Smooth muscle cell (in vitro differentiated cells): ENCODE results near the gene BACH2. TPM values are rescaled to one million over a fixed set of nuclear protein-coding genes. Genes with fewer than 3 reads are reported as not detected.

Experiments used
- DNase-seq: peaks from one replicate; lab custom pipeline; 2025; ENCODE audit not compliant: unreplicated experiment; lab: John Stamatoyannopoulos, UW
- H2AFZ ChIP-seq: fragments of 200-600 bp; sonication (generic); 2 replicates; pipeline ENCODE4 v1.6.0; 2016; ENCODE audit warnings: antibody characterized with exemption, low read depth, mild to moderate bottlenecking
- H3F3A ChIP-seq: fragments of 200-600 bp; sonication (generic); 2 replicates; pipeline ENCODE4 v1.6.0; 2017; ENCODE audit warnings: antibody characterized with exemption, low read depth
- H3K27ac ChIP-seq: fragments of 200-600 bp; sonication (generic); 2 replicates; pipeline ENCODE4 v1.5.1; 2016; ENCODE audit warnings: low read depth, mild to moderate bottlenecking
- H3K27me3 ChIP-seq: fragments of 200-600 bp; sonication (generic); 2 replicates; pipeline ENCODE4 v1.6.1; 2016; ENCODE audit warnings: low read depth, mild to moderate bottlenecking
- H3K36me3 ChIP-seq: fragments of 200-600 bp; sonication (generic); 2 replicates; pipeline ENCODE4 v1.5.1; 2016; ENCODE audit warnings: low read depth
- H3K4me1 ChIP-seq: fragments of 200-600 bp; sonication (generic); 2 replicates; pipeline ENCODE4 v1.5.1; 2016; ENCODE audit warnings: low read depth
- H3K4me2 ChIP-seq: fragments of 200-600 bp; sonication (generic); 2 replicates; pipeline ENCODE4 v1.6.0; 2016; ENCODE audit warnings: mild to moderate bottlenecking
- H3K4me3 ChIP-seq: fragments of 200-600 bp; sonication (generic); 2 replicates; pipeline ENCODE4 v1.5.1; 2016; ENCODE audit warnings: mild to moderate bottlenecking
- H3K79me2 ChIP-seq: fragments of 200-600 bp; sonication (generic); 2 replicates; pipeline ENCODE4 v1.6.0; 2016; ENCODE audit warnings: low read depth, mild to moderate bottlenecking
- H3K9ac ChIP-seq: fragments of 200-600 bp; sonication (generic); 2 replicates; pipeline ENCODE4 v1.6.0; 2016; ENCODE audit warnings: low read depth
- H3K9me3 ChIP-seq: fragments of 200-600 bp; sonication (generic); replicated peaks from 2 replicates; pipeline ENCODE4 v1.5.1; 2016; ENCODE audit warnings: low read depth
- H4K20me1 ChIP-seq: fragments of 200-600 bp; sonication (generic); 2 replicates; pipeline ENCODE4 v1.6.0; 2016; ENCODE audit warnings: low read depth
- WGBS: methylation state at CpG from one replicate; pipeline ENCODE4 v1.1.7; 2016; ENCODE audit warnings: low lambda C conversion rate; 5-methylcytosine and 5-hydroxymethylcytosine counted together
- polyA plus RNA-seq: library from polyadenylated mRNA; unstranded; fragments of >200 nt; fragmentation: Nextera tagmentation; extraction: Ambion mirVana; gene quantifications from 2 replicates; pipeline ENCODE4 v1.2.1, GENCODE V29; 2016
- total RNA-seq: library from RNA; depleted of rRNA; stranded (reverse); fragments of >200 nt; gene quantifications from 2 replicates; pipeline ENCODE4 v1.2.3, GENCODE V29; 2014
- TF ChIP-seq, protein P1 (sequence below): fragments of 200-600 bp; sonication (generic); IDR thresholded peaks from 2 replicates; pipeline ENCODE4 v1.5.1; 2017; ENCODE audit warnings: borderline replicate concordance, mild to moderate bottlenecking, antibody characterized with exemption; ENCODE audit not compliant: insufficient read depth, poor library complexity, severe bottlenecking

The BACH2 gene
- total and polyA plus RNA-seq, 2 experiments from 2014 or later = 3.0 to 4.5 TPM

DNA sequence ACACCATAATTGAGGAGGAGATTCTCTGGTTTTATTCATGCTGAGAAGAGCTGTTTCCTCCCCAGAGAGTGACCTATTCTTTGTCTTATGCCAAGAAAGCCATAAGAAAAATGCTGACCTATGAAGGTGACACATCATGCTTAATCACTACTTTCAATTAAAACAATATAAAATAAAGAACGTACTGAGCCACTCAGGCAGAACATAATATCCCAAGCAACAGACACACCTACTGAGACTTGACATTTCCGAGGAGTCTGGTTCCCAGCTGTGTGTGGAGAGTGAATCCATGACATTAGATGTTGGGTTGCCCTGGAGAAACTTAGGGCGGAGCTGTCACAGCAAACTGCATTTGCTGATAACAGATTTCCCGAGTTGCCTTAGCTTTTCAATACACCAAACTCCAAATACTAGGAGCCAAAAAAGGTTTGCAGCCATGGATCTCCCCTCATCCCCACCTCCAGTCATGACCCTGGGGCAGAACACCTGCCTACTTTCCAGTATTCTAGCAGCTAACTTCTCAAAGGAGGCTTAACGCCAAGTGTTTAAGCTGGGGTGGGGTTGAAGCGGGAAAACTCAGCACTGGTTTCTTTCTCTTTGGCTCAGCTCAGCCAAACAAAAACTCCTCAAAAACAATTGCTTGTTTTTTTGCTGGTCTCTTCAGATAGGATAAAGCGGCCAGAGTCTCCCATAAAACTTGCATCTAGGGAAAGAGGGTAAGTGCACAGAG lies 92.2 kb downstream of the BACH2 start:
- DNase-seq = no peak
- Histone ChIP-seq H2AFZ (no peak overlapping the region), H3F3A (no peaks in the 10 kb centered on the region), H3K4me1 (peaks cover 4% of the 10 kb centered on the region), H3K27ac (no peak overlapping the region), H4K20me1 (no peaks in the 10 kb centered on the region), H3K9ac (no peak overlapping the region), H3K79me2 (no peaks in the 10 kb centered on the region), H3K4me3 (no peak overlapping the region), H3K36me3 (no peaks in the 10 kb centered on the region), H3K9me3 (no peaks in the 10 kb centered on the region), H3K4me2 (no peak overlapping the region), H3K27me3 (no peaks in the 10 kb centered on the region)
- TF ChIP-seq, protein P1, sequence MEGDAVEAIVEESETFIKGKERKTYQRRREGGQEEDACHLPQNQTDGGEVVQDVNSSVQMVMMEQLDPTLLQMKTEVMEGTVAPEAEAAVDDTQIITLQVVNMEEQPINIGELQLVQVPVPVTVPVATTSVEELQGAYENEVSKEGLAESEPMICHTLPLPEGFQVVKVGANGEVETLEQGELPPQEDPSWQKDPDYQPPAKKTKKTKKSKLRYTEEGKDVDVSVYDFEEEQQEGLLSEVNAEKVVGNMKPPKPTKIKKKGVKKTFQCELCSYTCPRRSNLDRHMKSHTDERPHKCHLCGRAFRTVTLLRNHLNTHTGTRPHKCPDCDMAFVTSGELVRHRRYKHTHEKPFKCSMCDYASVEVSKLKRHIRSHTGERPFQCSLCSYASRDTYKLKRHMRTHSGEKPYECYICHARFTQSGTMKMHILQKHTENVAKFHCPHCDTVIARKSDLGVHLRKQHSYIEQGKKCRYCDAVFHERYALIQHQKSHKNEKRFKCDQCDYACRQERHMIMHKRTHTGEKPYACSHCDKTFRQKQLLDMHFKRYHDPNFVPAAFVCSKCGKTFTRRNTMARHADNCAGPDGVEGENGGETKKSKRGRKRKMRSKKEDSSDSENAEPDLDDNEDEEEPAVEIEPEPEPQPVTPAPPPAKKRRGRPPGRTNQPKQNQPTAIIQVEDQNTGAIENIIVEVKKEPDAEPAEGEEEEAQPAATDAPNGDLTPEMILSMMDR = no peak
- 85% methylated on average over 7 of the region's 7 CpGs for WGBS

DNA sequence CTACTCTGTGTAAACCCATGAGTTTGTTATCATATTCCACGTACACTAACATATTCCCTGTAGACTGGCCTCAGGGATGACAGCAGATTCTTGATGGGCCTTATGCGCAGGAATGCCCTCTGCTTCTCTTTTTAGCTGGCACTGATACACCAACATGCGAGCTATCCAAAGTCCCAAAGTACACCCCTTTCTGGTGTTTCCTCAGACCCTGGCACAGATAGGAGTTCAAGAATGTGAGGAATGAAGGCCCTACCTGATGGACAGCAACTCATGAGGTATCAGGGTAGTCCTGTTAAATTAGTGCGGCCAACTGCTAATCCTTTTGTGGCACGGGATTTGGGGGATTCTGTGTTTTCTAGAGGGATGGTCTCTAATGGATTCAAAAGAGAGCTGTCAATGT lies 93.0 kb downstream of the BACH2 start:
- Histone ChIP-seq H3K27me3 (no peaks in the 10 kb centered on the region), H3K9me3 (no peaks in the 10 kb centered on the region), H3K4me3 (no peak overlapping the region), H4K20me1 (no peaks in the 10 kb centered on the region), H3K4me2 (no peak overlapping the region), H3K79me2 (no peaks in the 10 kb centered on the region), H3K36me3 (no peaks in the 10 kb centered on the region), H3K4me1 (peaks cover 4% of the 10 kb centered on the region), H3K27ac (no peak overlapping the region), H3F3A (no peaks in the 10 kb centered on the region), H3K9ac (no peak overlapping the region), H2AFZ (no peak overlapping the region)
- 90% methylated on average over 5 of the region's 5 CpGs for WGBS
- TF ChIP-seq, protein P1 = no peak
- no peak for DNase-seq

DNA sequence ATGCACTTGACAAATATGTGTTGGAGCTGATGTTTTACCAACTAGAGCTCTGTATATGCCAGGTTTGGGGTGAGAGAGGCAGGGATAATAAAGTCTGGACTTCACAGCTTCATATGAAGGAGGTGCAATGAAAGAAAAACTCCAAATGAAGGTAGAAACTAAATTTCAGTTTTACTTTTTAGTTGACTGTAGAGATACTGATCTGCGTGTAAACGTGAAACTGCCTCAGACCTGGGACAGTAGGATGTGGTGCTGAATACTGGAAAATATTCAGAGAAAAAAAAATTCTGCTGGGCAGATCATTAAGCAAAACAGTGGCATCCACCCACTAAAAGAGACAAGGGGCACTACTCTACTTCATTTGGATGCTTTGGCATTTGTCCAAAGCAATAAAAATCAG lies 94.5 kb downstream of the BACH2 start:
- DNase-seq = no peak
- Histone ChIP-seq H3K27ac (no peak overlapping the region), H3K9me3 (no peaks in the 10 kb centered on the region), H3K79me2 (no peaks in the 10 kb centered on the region), H3K4me1 (peaks cover 4% of the 10 kb centered on the region), H3F3A (no peaks in the 10 kb centered on the region), H3K36me3 (no peaks in the 10 kb centered on the region), H3K9ac (no peak overlapping the region), H2AFZ (no peak overlapping the region), H3K4me2 (no peak overlapping the region), H4K20me1 (no peaks in the 10 kb centered on the region), H3K27me3 (no peaks in the 10 kb centered on the region), H3K4me3 (no peak overlapping the region)
- TF ChIP-seq, protein P1 = no peak
- 88% methylated on average over 2 of the region's 2 CpGs for WGBS

DNA sequence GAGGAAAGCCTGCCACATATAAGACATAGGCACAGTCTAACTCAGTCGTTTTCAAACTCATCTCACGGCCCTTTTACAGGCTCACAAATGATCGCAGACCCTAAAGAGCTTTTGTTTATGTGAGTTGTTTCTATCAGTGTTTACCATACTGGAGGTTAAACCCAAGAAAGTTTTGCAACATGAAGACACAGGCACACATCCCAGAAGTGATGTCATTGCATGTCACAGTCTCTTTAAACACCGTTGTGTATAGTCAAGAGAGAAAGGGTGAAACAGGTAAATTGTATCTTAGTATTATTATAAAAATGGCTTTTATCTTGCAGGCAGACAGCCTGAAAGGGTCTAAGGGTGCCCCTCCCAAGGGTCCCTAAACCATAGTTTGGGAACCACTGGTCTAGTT lies 96.7 kb downstream of the BACH2 start:
- Histone ChIP-seq H4K20me1 (no peaks in the 10 kb centered on the region), H3K79me2 (no peaks in the 10 kb centered on the region), H3K27me3 (no peaks in the 10 kb centered on the region), H3K4me2 (no peak overlapping the region), H3K27ac (no peak overlapping the region), H2AFZ (no peak overlapping the region), H3K9me3 (no peaks in the 10 kb centered on the region), H3K9ac (no peak overlapping the region), H3K36me3 (no peaks in the 10 kb centered on the region), H3F3A (peaks cover 3% of the 10 kb centered on the region), H3K4me1 (peaks cover 9% of the 10 kb centered on the region), H3K4me3 (no peak overlapping the region)
- DNase-seq = no peak
- TF ChIP-seq, protein P1 = no peak
- WGBS = 58% methylated on average over 4 of the region's 4 CpGs
